A549 (cell line): ENCODE measurements around the gene TXNDC15. TPM values are rescaled to one million over a fixed set of nuclear protein-coding genes. Genes with fewer than 3 reads are reported as not detected.
"Not testable (repeated sequence)": the region's sequence is repeated elsewhere in the genome, so short reads cannot be mapped to it uniquely, and the experiment has no call there.

ENCODE experiments used
- ATAC-seq, 2 experiments: fragments of 200-7000 bp in 1 of 2; fragments of >200 bp in 1 of 2; cut with Nextera tagmentation in 1 of 2; cut with Tn5 transposase in 1 of 2; 3 replicates each; pipeline versions ENCODE4 v1.8.0 to v1.9.1; 2018 to 2020; ENCODE audit warnings: mild to moderate bottlenecking in 1 of 2, moderate library complexity in 1 of 2
- CTCF ChIA-PET: fragments of 300-600 bp; sonication (Branson Sonifier 250); formaldehyde crosslinking; extraction: SDS; loops from one replicate; lab custom pipeline; 2021; ENCODE audit warnings: antibody characterized with exemption, inconsistent platforms; lab: Yijun Ruan, JAX
- POLR2A ChIA-PET: fragments of 350-600 bp; formaldehyde crosslinking; extraction: SDS; loops from one replicate; lab custom pipeline; 2021; ENCODE audit warnings: antibody characterized with exemption, inconsistent platforms; lab: Yijun Ruan, JAX
- DNase-seq, 2 experiments: peaks; one replicate each; pipeline versions ENCODE4 v3.0.0 to v3.0.0-alpha.2; 2011 to 2016; ENCODE audit warnings: low read depth in 1 of 2, low spot score in 1 of 2
- FAIRE-seq: peaks from 2 replicates; lab custom pipeline; 2011; peaks lifted over from hg19 to GRCh38; lab: Jason Lieb, UNC
- H3K27ac ChIP-seq, 2 experiments: fragments of >200 bp; sonication (Bioruptor Twin); formaldehyde crosslinking; 3 replicates each; pipeline ENCODE4 v1.5.1; 2016 to 2017
- H3K4me1 ChIP-seq: fragments of >200 bp; sonication (Bioruptor Twin); formaldehyde crosslinking; 3 replicates; pipeline ENCODE4 v1.6.1; 2016
- H3K4me2 ChIP-seq: fragments of >200 bp; sonication (Bioruptor Twin); formaldehyde crosslinking; 3 replicates; pipeline ENCODE4 v1.6.1; 2016
- H3K4me3 ChIP-seq: fragments of >200 bp; sonication (Bioruptor Twin); formaldehyde crosslinking; 3 replicates; pipeline ENCODE4 v1.5.1; 2016
- H3K9me3 ChIP-seq: fragments of >200 bp; sonication (Bioruptor Twin); formaldehyde crosslinking; 3 replicates; pipeline ENCODE4 v1.6.1; 2016
- EHF ChIP-seq: fragments of 250-450 bp; sonication (Bioruptor Pico); IDR thresholded peaks from 2 replicates; pipeline ENCODE4 v1.5.0; 2020; ENCODE audit warnings: mild to moderate bottlenecking
- EHMT2 ChIP-seq: fragments of 200-600 bp; sonication (generic); IDR thresholded peaks from 2 replicates; pipeline ENCODE4 v1.6.1; 2016; ENCODE audit warnings: antibody characterized with exemption, low read depth, mild to moderate bottlenecking, moderate library complexity
- EP300 ChIP-seq, 2 experiments: fragments of >200 bp; sonication (Bioruptor Twin); formaldehyde crosslinking; IDR thresholded peaks; 2 replicates in 1 of 2; 3 replicates in 1 of 2; pipeline ENCODE4 v1.6.1; 2016 to 2017
- FOSL2 ChIP-seq, 2 experiments: fragments of 450-650 bp in 1 of 2; fragments of >200 bp in 1 of 2; sonication (Bioruptor Twin) in 1 of 2; formaldehyde crosslinking; IDR thresholded peaks; 2 replicates each; pipeline versions ENCODE4 v1.5.0 to v1.6.1; 2016 to 2020; ENCODE audit warnings: mild to moderate bottlenecking in 1 of 2, moderate library complexity in 1 of 2
- FOXS1 ChIP-seq: fragments of 250-450 bp; sonication (Bioruptor Pico); IDR thresholded peaks from 2 replicates; pipeline ENCODE4 v1.5.0; 2020; ENCODE audit warnings: mild to moderate bottlenecking, moderate library complexity
- HOXB5 ChIP-seq: fragments of 250-450 bp; sonication (Bioruptor Pico); IDR thresholded peaks from 2 replicates; pipeline ENCODE4 v1.5.0; 2020; ENCODE audit warnings: mild to moderate bottlenecking, moderate library complexity
- JUN ChIP-seq, 2 experiments: fragments of >200 bp; sonication (Bioruptor Twin); formaldehyde crosslinking; IDR thresholded peaks; 2 replicates in 1 of 2; 3 replicates in 1 of 2; pipeline ENCODE4 v1.6.1; 2016 to 2017
- KDM5A ChIP-seq: fragments of 200-600 bp; sonication (generic); IDR thresholded peaks from 2 replicates; pipeline ENCODE4 v1.6.1; 2016; ENCODE audit warnings: antibody characterized with exemption, mild to moderate bottlenecking
- MAFK ChIP-seq: fragments of 450-650 bp; IDR thresholded peaks from 2 replicates; pipeline ENCODE4 v1.6.1; 2014; ENCODE audit not compliant: partially characterized antibody
- NPAS2 ChIP-seq: fragments of 250-450 bp; sonication (Bioruptor Pico); IDR thresholded peaks from 2 replicates; pipeline ENCODE4 v1.8.0; 2022; ENCODE audit warnings: mild to moderate bottlenecking, moderate library complexity, borderline replicate concordance
- RAD21 ChIP-seq, 2 experiments: fragments of >200 bp in 1 of 2; sonication (Bioruptor Twin) in 1 of 2; formaldehyde crosslinking in 1 of 2; IDR thresholded peaks in 1 of 2; conservative IDR thresholded peaks in 1 of 2; 2 replicates in 1 of 2; 3 replicates in 1 of 2; pipeline ENCODE4 v1.6.1; 2012 to 2018; ENCODE audit warnings: inconsistent platforms in 1 of 2
- RARB ChIP-seq: fragments of 250-450 bp; sonication (Bioruptor Pico); IDR thresholded peaks from 2 replicates; pipeline ENCODE4 v1.8.0; 2021; ENCODE audit warnings: mild to moderate bottlenecking, moderate library complexity
- RCOR1 ChIP-seq: fragments of 150-350 bp; IDR thresholded peaks from 2 replicates; pipeline ENCODE4 v1.6.1; 2014; ENCODE audit warnings: antibody characterized with exemption, low read length, low read depth
- ZSCAN20 ChIP-seq: fragments of 250-450 bp; sonication (Bioruptor Pico); IDR thresholded peaks from 2 replicates; pipeline ENCODE4 v1.8.0; 2022; ENCODE audit warnings: mild to moderate bottlenecking, moderate library complexity
- WGBS: methylation state at CpG from one replicate; pipeline ENCODE4 v1.1.6; 2017; ENCODE audit errors: missing lambda C conversion rate; 5-methylcytosine and 5-hydroxymethylcytosine counted together
- polyA plus RNA-seq, 4 experiments: library from polyadenylated mRNA; depleted of rRNA in 3 of 4; stranded (reverse); fragments of >200 nt; fragmentation: RNase III in 1 of 4; extraction: RNeasy Plus Mini Kit Qiagen cat#74134 plus additional on column Dnase treatment in 1 of 4; gene quantifications; 2 replicates in 3 of 4; 3 replicates in 1 of 4; pipeline ENCODE4 v1.2.3, GENCODE V29; 2011 to 2017
- TF ChIP-seq, protein P1 (sequence below): IDR thresholded peaks from 2 replicates; pipeline ENCODE4 v1.6.1; 2012
- TF ChIP-seq, protein P2 (sequence below): fragments of 150-350 bp; IDR thresholded peaks from 2 replicates; pipeline ENCODE4 v1.6.1; 2014; ENCODE audit warnings: low read depth, mild to moderate bottlenecking, low read length
- TF ChIP-seq, protein P3 (sequence below): fragments of >200 bp; sonication (Bioruptor Twin); formaldehyde crosslinking; IDR thresholded peaks from 3 replicates; pipeline ENCODE4 v1.6.1; 2016
- TF ChIP-seq, protein P4 (sequence below): IDR thresholded peaks from 2 replicates; pipeline ENCODE4 v1.6.1; 2012

Gene TXNDC15
- polyA plus RNA-seq, 2 of the 4 experiments (the other 2 are of a cell fraction), result 71.1 to 85.2 TPM

DNA sequence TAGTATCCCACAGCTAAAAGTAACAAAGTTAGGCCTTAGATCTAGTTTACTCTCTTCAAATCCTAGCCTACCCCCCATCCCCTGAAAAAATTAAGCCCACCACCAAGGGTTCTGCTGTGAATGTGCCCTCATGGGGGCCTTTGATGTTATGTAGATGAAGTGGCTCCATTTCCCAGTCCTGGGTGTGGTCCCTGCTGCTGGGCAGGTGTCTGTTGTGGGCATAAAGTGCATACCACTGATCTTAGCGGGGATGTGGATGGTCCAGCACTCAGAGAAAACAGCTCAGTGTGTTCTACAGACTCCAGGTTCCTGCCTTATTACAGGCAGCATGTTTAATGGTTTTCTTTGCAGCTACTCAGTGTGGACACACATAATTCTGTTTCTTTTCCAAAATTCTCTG lies 32.6 kb downstream of the TXNDC15 start (continued):
- TF ChIP-seq, protein P1, sequence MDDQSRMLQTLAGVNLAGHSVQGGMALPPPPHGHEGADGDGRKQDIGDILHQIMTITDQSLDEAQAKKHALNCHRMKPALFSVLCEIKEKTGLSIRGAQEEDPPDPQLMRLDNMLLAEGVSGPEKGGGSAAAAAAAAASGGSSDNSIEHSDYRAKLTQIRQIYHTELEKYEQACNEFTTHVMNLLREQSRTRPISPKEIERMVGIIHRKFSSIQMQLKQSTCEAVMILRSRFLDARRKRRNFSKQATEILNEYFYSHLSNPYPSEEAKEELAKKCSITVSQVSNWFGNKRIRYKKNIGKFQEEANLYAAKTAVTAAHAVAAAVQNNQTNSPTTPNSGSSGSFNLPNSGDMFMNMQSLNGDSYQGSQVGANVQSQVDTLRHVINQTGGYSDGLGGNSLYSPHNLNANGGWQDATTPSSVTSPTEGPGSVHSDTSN, result no peak
- TF ChIP-seq EP300 (IDR thresholded peaks at IDR 0.05) (no peak), EHMT2 (no peak), EHF (CRISPR knock-in tag) (no peak), FOSL2 (IDR thresholded peaks at IDR 0.05) (no peak), FOSL2 (CRISPR knock-in tag; IDR thresholded peaks at IDR 0.05) (no peak), MAFK (no peak), ZSCAN20 (CRISPR knock-in tag) (no peak), NPAS2 (CRISPR knock-in tag) (no peak)
- TF ChIP-seq, protein P2, sequence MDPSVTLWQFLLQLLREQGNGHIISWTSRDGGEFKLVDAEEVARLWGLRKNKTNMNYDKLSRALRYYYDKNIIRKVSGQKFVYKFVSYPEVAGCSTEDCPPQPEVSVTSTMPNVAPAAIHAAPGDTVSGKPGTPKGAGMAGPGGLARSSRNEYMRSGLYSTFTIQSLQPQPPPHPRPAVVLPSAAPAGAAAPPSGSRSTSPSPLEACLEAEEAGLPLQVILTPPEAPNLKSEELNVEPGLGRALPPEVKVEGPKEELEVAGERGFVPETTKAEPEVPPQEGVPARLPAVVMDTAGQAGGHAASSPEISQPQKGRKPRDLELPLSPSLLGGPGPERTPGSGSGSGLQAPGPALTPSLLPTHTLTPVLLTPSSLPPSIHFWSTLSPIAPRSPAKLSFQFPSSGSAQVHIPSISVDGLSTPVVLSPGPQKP, result no peak
- TF ChIP-seq, all 56 proteins: peak for 0

DNA sequence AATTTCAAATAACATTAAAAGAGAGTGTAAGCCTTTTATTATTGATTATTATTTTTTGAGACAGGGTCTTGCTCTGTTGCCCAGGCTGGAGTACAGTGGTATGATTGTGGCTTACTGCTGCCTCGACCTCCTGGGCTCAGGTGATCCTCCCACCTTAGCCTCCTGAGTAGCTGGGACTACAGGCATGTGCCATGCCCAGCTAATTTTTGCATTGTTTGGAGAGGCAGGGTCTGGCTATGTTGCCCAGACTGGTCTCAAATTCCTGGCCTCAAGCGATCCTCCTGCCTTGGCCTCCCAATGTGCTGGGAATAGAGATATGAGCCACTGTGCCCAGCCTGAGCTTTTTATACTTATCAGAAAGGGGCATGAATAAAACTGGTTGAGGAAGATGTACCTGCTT lies 36.6 kb downstream of the TXNDC15 start:
- peaks cover 11% of the 10 kb centered on the region; the same call in 1 of the 3 replicates for H3K4me1 ChIP-seq
- H3K27ac ChIP-seq, FAIRE-seq, ATAC-seq, H3K9me3 ChIP-seq, POLR2A ChIA-PET, H3K4me2 ChIP-seq, DNase-seq, H3K4me3 ChIP-seq: not testable (repeated sequence)
- CTCF ChIA-PET, result interaction anchor here (0.6 to 1.0 kb wide), 2 partner anchors 372 to 607 kb away, joined by 3 read pairs; no protein-coding TSS in a partner anchor
- WGBS, result 95% methylated on average over 2 of the region's 2 CpGs

DNA sequence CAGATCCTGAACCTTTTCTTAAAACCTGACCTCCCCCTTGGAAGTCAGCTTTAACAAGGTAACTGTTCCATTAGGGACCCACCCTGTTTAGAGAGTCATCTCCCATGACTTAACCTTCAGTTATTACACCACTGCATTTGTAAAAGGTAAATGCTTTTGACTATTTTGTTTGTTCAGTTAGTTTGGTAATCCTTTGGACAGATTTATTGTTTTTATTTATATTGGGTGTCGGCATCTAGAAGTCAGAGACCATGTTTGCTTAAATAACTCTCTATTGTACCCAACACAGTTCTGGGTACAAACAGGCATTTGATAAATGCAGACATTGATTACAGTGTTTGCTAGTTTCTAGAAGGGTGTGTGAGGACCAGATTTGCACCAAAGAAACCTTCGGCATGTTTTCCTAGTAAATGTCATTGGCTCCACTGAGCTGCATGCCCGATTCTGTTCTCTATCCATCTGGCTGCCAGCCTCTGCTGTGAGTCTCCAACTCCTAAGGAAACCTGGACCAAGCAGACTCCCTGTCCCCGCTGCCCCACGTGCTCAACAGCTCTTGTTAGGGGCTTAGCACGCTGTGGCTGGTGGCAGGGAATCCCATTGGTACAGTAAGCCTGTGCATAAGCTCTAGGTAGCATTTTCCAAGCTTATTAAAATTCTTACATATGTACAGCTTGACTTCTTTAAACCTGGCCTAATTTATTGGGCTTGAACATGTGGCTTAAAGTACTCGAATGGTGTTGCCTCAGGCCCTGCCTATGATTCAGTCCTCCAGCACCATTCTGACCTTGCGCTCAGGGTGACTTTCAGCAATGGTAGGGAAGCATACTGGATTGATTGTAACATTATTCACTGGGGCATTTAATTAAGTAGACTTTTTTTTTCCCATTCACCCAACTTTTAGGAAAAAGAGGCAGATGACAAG lies 37.4 kb downstream of the TXNDC15 start:
- no peak for FAIRE-seq

DNA sequence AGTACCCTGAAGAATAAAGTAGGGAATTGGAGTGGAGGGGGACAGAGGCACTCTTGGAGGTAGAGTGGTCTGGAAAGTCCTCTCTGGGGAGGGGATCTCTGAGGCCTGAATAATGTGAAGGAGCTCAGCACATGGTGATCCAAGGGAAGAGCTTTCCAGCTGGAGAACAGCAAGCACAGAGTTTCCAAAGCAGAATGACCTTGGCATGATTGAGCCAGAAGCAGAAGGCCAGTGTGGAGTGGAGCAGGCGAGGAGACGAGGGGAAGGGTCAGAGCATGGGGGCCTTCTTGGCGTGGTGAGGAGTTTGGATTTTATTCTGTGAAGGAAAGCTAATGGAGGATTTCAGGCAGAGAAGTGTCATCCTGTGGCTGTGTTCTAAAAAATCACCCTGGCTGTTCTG lies 39.1 kb downstream of the TXNDC15 start:
- Histone ChIP-seq H3K4me2 (no peak overlapping the region), H3K4me1 (peaks cover 4% of the 10 kb centered on the region; the same call in 1 of the 3 replicates), H3K4me3 (no peak overlapping the region)
- DNase-seq, result no peak
- no peak for ATAC-seq
- POLR2A ChIA-PET, result interaction anchor here (1.3 kb wide), 1 partner anchor 9 kb away, joined by 4 read pairs; the partner anchor contains the start of gene PCBD2
- 92% methylated on average over 3 of the region's 3 CpGs for WGBS
- no peak for FAIRE-seq
- TF ChIP-seq KDM5A (no peak), RAD21 (conservative IDR thresholded peaks at IDR 0.05 in 1 of 2, IDR thresholded peaks at IDR 0.05 in 1 of 2) (no peak), RARB (CRISPR knock-in tag) (no peak), FOXS1 (CRISPR knock-in tag) (no peak), RCOR1 (no peak), JUN (IDR thresholded peaks at IDR 0.05) (no peak)
- TF ChIP-seq, protein P3, sequence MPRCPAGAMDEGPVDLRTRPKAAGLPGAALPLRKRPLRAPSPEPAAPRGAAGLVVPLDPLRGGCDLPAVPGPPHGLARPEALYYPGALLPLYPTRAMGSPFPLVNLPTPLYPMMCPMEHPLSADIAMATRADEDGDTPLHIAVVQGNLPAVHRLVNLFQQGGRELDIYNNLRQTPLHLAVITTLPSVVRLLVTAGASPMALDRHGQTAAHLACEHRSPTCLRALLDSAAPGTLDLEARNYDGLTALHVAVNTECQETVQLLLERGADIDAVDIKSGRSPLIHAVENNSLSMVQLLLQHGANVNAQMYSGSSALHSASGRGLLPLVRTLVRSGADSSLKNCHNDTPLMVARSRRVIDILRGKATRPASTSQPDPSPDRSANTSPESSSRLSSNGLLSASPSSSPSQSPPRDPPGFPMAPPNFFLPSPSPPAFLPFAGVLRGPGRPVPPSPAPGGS, result no peak
- TF ChIP-seq, protein P4, sequence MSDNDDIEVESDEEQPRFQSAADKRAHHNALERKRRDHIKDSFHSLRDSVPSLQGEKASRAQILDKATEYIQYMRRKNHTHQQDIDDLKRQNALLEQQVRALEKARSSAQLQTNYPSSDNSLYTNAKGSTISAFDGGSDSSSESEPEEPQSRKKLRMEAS, result no peak
- TF ChIP-seq, all 56 proteins: peak for 0
- H3K27ac ChIP-seq, result no peak overlapping the region
- no peaks in the 10 kb centered on the region for H3K9me3 ChIP-seq
- CTCF ChIA-PET, result interaction anchor here (1.0 to 2.1 kb wide), 4 partner anchors 8 to 290 kb away, joined by 3 to 10 read pairs (median 4); partner anchors contain the start of gene PCBD2

More for the DNA sequence above, 37.4 kb downstream of the TXNDC15 start:
- Histone ChIP-seq H3K27ac (no peak overlapping the region), H3K4me2 (no peak overlapping the region), H3K4me3 (no peak overlapping the region)
- POLR2A ChIA-PET, result no interaction called here
- CTCF ChIA-PET, result interaction anchor here (0.6 to 1.5 kb wide), 4 partner anchors 20 to 371 kb away, joined by 3 to 4 read pairs (median 3); no protein-coding TSS in a partner anchor
- no peak for TF ChIP-seq HOXB5 (CRISPR knock-in tag)
- TF ChIP-seq, all 56 proteins: peak for 0
- WGBS, result 85% methylated on average over 8 of the region's 8 CpGs
- ATAC-seq, result no peak
- no peak for DNase-seq
- H3K9me3 ChIP-seq, result no peaks in the 10 kb centered on the region
- peaks cover 7% of the 10 kb centered on the region; the same call in 1 of the 3 replicates for H3K4me1 ChIP-seq
